ENCODE data around the gene HNRNPH2. TPM values are rescaled to one million over a fixed set of nuclear protein-coding genes. Genes with fewer than 3 reads are reported as not detected.

Gene HNRNPH2
- total and polyA plus RNA-seq, 8 donors: 5.5 to 98.4 (median 33.6) TPM

DNA sequence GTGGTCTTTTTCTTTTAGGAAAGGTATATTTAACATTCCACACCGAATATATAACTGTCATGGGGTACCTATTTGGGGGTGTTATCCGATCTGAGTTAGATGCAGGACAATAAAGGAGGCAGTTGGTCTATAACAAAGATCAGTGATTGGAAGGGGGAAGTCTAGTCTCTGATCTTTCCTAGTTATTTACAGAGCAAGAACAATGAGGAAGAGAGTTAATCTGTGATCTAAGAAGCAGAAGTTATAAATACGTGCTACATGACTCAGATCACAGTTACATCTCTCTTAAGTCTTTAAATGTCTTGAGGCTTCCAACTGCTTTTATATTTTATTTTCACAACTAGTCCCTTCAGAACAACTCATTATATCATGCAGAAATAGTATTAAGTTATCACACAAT, 44.0 kb downstream of the HNRNPH2 start:
- Histone ChIP-seq H3K4me3 (no peak overlapping the region), H3K9me3 (no peaks in the 10 kb centered on the region), H3K27me3 (no peaks in the 10 kb centered on the region), H3K27ac (no peak overlapping the region), H3K36me3 (peaks cover 0 to 12% (median 8%) of the 10 kb centered on the region in 4 donors), H3K4me1 (peaks cover 0 to 8% (median 0%) of the 10 kb centered on the region in 4 donors)
- WGBS, 5 donors: 70 to 84% (median 77%) methylated on average over 3 of the region's 3 CpGs
- DNase-seq: no peak
- TF ChIP-seq CTCF (IDR thresholded peaks at IDR 0.05): no peak
- TF ChIP-seq POLR2A (IDR thresholded peaks at IDR 0.05): no peak
- TF ChIP-seq EP300 (IDR thresholded peaks at IDR 0.05): no peak
- no peak for TF ChIP-seq POLR2AphosphoS5 (IDR thresholded peaks at IDR 0.05)
- intact Hi-C loops (cut with DNase I; ENCODE audit: low total_unique reads): no loop called here

- H3K36me3 ChIP-seq: peaks cover 0 to 9% (median 7%) of the 10 kb centered on the region in 4 donors
- TF ChIP-seq CTCF (IDR thresholded peaks at IDR 0.05): no peak
- no peak for TF ChIP-seq POLR2A (IDR thresholded peaks at IDR 0.05)
- TF ChIP-seq EP300 (IDR thresholded peaks at IDR 0.05): no peak
- no peak for TF ChIP-seq POLR2AphosphoS5 (IDR thresholded peaks at IDR 0.05)
Observed at GRCh38 chrX:101460669-101461068, 52.6 kb downstream of the HNRNPH2 start.

DNA sequence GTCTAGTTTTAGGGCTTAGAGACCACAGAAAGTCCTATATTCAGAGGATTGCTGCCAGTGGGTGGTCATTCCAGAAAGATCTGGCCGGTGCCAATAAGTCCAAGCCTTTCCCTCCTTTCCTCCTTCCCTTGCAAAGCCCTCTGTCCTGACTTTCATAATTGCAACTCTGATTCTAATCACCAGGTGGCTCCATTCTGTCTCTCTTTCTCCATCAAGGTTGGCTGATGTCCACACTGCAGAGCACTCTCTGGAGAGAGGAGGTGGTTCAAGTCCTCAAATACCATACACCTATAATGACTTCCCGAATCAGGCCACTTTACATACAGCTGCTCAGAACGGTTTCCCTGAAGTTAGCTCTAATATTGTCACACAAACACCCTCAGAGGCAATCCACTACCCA, 54.9 kb downstream of the HNRNPH2 start:
- Histone ChIP-seq H3K4me1 (no peaks in the 10 kb centered on the region), H3K36me3 (peaks cover 0 to 14% (median 4%) of the 10 kb centered on the region in 4 donors), H3K9me3 (no peaks in the 10 kb centered on the region), H3K27ac (no peak overlapping the region), H3K4me3 (no peak overlapping the region), H3K27me3 (no peaks in the 10 kb centered on the region)
- 63 to 80% (median 75%) methylated on average over 2 to 3 of the region's 3 CpGs for WGBS, 5 donors
- peak in 1 of 2 donors; percentile 14 for DNase-seq
- intact Hi-C loops (cut with DNase I; ENCODE audit: low total_unique reads): no loop called here
- TF ChIP-seq POLR2A (IDR thresholded peaks at IDR 0.05) (no peak), CTCF (IDR thresholded peaks at IDR 0.05) (no peak), POLR2AphosphoS5 (IDR thresholded peaks at IDR 0.05) (no peak), EP300 (IDR thresholded peaks at IDR 0.05) (no peak)

More at GRCh38 chrX:101460669-101461068, 52.6 kb downstream of the HNRNPH2 start:
- Histone ChIP-seq H3K27me3 (no peaks in the 10 kb centered on the region), H3K9me3 (no peaks in the 10 kb centered on the region), H3K4me1 (no peaks in the 10 kb centered on the region), H3K27ac (no peak overlapping the region), H3K4me3 (no peak overlapping the region)
- no peak for DNase-seq
- intact Hi-C loops (cut with DNase I; ENCODE audit: low total_unique reads): no loop called here
- 46 to 83% (median 77%) methylated on average over 1 of the region's 1 CpG for WGBS, 5 donors

Other genes starting within 250 kb of the HNRNPH2 start
- gene DRP2, start 188.4 kb upstream of the HNRNPH2 start, total RNA-seq: 1 to 10 TPM in 2 of 5 donors, not detected in 3; 1.1 to 1.2 TPM
- under 1 TPM in 2 of 3 donors, not detected in 1; 0.08 to 0.12 TPM for gene DRP2, start 188.4 kb upstream of the HNRNPH2 start, polyA plus RNA-seq
- gene TAF7L, start 116.9 kb upstream of the HNRNPH2 start, total RNA-seq: 1 to 10 TPM in 1 of 5 donors, not detected in 4; 2.0 TPM
- under 1 TPM in 1 of 3 donors, not detected in 2; 0.13 TPM for gene TAF7L, start 116.9 kb upstream of the HNRNPH2 start, polyA plus RNA-seq
- 1 to 10 TPM in 4 of 5 donors, not detected in 1; 4.6 to 8.8 (median 7.2) TPM for gene TIMM8A, start 59.5 kb upstream of the HNRNPH2 start, total RNA-seq
- gene TIMM8A, start 59.5 kb upstream of the HNRNPH2 start, polyA plus RNA-seq: 10 to 100 TPM in 1 of 3 donors, 1 to 10 TPM in 2; 6.9 to 10.9 (median 9.3) TPM
- gene BTK, start 22.0 kb upstream of the HNRNPH2 start, total RNA-seq: 1 to 10 TPM in 3 of 5 donors, not detected in 2; 1.3 to 8.7 (median 2.4) TPM
- 1 to 10 TPM; 2.6 to 4.9 (median 3.2) TPM for gene BTK, start 22.0 kb upstream of the HNRNPH2 start, polyA plus RNA-seq
- 1,000 to 10,000 TPM in 2 of 5 donors, 100 to 1,000 TPM in 3; 555 to 1,097 (median 872) TPM for gene RPL36A, start 17.2 kb upstream of the HNRNPH2 start, total RNA-seq
- gene RPL36A, start 17.2 kb upstream of the HNRNPH2 start, polyA plus RNA-seq: 1,000 to 10,000 TPM; 2,307 to 3,486 (median 2,694) TPM
- gene GLA, start 297 bp upstream of the HNRNPH2 start, total RNA-seq: 10 to 100 TPM in 2 of 5 donors, 1 to 10 TPM in 2, not detected in 1; 6.4 to 19.6 (median 12.7) TPM
- gene GLA, start 297 bp upstream of the HNRNPH2 start, polyA plus RNA-seq: 10 to 100 TPM in 2 of 3 donors, 1 to 10 TPM in 1; 8.1 to 25.6 (median 18.6) TPM
- gene ARMCX4, start 77.2 kb downstream of the HNRNPH2 start, total RNA-seq: 10 to 100 TPM in 2 of 5 donors, 1 to 10 TPM in 3; 3.1 to 35.3 (median 4.7) TPM
- 1 to 10 TPM; 4.3 to 8.7 (median 4.5) TPM for gene ARMCX4, start 77.2 kb downstream of the HNRNPH2 start, polyA plus RNA-seq
- 10 to 100 TPM in 3 of 5 donors, 1 to 10 TPM in 2; 2.8 to 72.8 (median 18.2) TPM for gene ARMCX1, start 142.3 kb downstream of the HNRNPH2 start, total RNA-seq
- gene ARMCX1, start 142.3 kb downstream of the HNRNPH2 start, polyA plus RNA-seq: 10 to 100 TPM in 2 of 3 donors, 1 to 10 TPM in 1; 9.5 to 13.0 (median 10.8) TPM
- 10 to 100 TPM in 1 of 5 donors, 1 to 10 TPM in 3, under 1 TPM in 1; 0.45 to 20.6 (median 7.0) TPM for gene ARMCX6, start 209.8 kb downstream of the HNRNPH2 start, total RNA-seq
- 10 to 100 TPM; 19.5 to 23.2 (median 19.9) TPM for gene ARMCX6, start 209.8 kb downstream of the HNRNPH2 start, polyA plus RNA-seq
- 10 to 100 TPM; 10.7 to 79.1 (median 21.0) TPM for gene ARMCX3, start 214.9 kb downstream of the HNRNPH2 start, total RNA-seq
- 10 to 100 TPM; 15.6 to 25.8 (median 24.5) TPM for gene ARMCX3, start 214.9 kb downstream of the HNRNPH2 start, polyA plus RNA-seq

Data from stomach (tissue), 9 donors.